Ishikawa (cell line): ENCODE data around the gene WBP11.

Experiments
- CEBPB ChIP-seq: IDR thresholded peaks from 2 replicates; pipeline ENCODE4 v1.6.1; 2012
- CREB1 ChIP-seq: IDR thresholded peaks from 2 replicates; pipeline ENCODE4 v1.6.1; 2012; ENCODE audit warnings: low read depth
- EGR1 ChIP-seq: IDR thresholded peaks from 2 replicates; pipeline ENCODE4 v1.6.1; 2012
- EP300 ChIP-seq: IDR thresholded peaks from 2 replicates; pipeline ENCODE4 v1.6.1; 2012; ENCODE audit warnings: borderline replicate concordance
- FOXM1 ChIP-seq: IDR thresholded peaks from 2 replicates; pipeline ENCODE4 v1.6.1; 2012; ENCODE audit warnings: low read depth, borderline replicate concordance
- NFIC ChIP-seq: IDR thresholded peaks from 2 replicates; pipeline ENCODE4 v1.6.1; 2012
- RAD21 ChIP-seq: IDR thresholded peaks from 2 replicates; pipeline ENCODE4 v1.6.1; 2012; ENCODE audit warnings: low read depth
- TAF1 ChIP-seq: IDR thresholded peaks from 2 replicates; pipeline ENCODE4 v1.6.1; 2012; ENCODE audit warnings: low read depth, mild to moderate bottlenecking
- TCF12 ChIP-seq: IDR thresholded peaks from 2 replicates; pipeline ENCODE4 v1.6.1; 2012; ENCODE audit warnings: low read depth
- TEAD4 ChIP-seq: IDR thresholded peaks from 2 replicates; pipeline ENCODE4 v1.6.1; 2012
- YY1 ChIP-seq: IDR thresholded peaks from 2 replicates; pipeline ENCODE4 v1.6.1; 2012; ENCODE audit warnings: low read depth
- ZBTB7A ChIP-seq: IDR thresholded peaks from 2 replicates; pipeline ENCODE4 v1.6.1; 2012; ENCODE audit warnings: low read depth
- TF ChIP-seq, protein P1 (sequence below): IDR thresholded peaks from 2 replicates; pipeline ENCODE4 v1.6.1; 2012
- TF ChIP-seq, protein P2 (sequence below): IDR thresholded peaks from 2 replicates; pipeline ENCODE4 v1.6.1; 2012
- TF ChIP-seq, protein P3 (sequence below): IDR thresholded peaks from 2 replicates; pipeline ENCODE4 v1.6.1; 2012; ENCODE audit warnings: low read depth, mild to moderate bottlenecking

WBP11 gene

GRCh38 chr12:14803011-14803829, at the start of gene WBP11, which contains the start of gene C12orf60:
Gene WBP11, minus strand, starts transcription at chr12:14803478. Its CDS starts 2,095 bp downstream, at chr12:14801383.
Gene C12orf60, plus strand, starts transcription at chr12:14803670. Its CDS starts 19,266 bp downstream, at chr12:14822936.
- TF ChIP-seq EGR1 (no peak), TCF12 (peak; percentile 7; the same call in 1 of the 2 replicates), TAF1 (peak; percentile 95), FOXM1 (no peak; the same call in 1 of the 2 replicates), YY1 (peak; percentile 95), ZBTB7A (no peak), NFIC (no peak), CREB1 (peak; percentile 89), TEAD4 (peak; percentile 90)
- TF ChIP-seq, protein P1, sequence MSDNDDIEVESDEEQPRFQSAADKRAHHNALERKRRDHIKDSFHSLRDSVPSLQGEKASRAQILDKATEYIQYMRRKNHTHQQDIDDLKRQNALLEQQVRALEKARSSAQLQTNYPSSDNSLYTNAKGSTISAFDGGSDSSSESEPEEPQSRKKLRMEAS, result peak; percentile 85

DNA sequence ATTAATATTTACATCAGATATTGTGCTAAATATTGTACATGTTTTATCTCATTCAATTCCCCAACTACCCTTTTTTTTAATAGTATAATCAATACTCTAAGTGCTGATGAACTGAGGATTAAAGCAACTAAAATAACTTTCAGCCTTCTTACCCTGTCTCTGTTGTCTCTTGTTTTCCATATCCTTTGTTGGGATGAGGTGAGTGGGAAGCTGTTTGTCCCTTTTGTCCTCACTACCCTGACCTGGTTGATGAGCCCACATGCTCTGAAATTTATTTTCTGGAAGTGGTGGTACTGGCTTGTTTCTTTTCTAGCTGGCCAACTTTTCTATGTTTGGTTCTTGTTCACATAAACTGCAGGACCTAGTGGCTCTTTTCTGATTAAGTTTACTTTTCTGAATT, 49.6 kb upstream of the WBP11 start:
- no peak for TF ChIP-seq CEBPB
- no peak for TF ChIP-seq EP300

DNA sequence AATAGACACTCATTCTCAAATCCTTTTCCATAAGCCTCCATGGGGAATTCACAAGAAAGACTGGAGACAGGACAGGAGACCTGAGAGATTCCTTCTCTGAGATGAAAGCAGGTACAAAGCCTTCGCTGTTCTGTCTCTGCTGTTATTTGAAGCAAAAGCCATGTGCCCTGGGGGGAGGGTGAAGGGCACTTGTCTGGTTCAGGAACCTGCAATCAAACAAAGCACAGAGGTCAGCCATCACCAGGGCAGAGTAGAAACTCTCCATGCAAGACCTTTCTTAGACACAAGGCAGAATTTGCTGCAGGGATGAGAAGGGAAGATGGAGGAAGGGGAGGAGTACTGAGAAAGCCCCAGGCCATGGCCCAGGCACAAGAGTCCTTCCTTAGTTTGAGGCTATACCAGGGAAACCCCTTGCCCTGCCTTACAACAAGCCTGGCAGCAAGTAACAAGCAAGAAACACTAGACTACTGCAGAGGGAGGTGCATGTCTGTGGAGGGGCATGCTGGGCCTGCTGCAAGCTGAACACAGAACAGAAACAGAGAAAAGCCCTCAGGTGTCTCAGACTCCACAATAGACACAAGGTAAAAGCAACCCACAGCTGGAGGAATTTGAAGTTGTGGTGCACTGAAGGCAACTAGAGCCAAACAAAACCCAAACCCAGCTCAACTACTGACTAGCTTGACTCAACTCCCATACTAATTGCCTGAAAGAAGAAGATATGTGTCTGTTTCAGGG, 47.8 kb upstream of the WBP11 start:
- TF ChIP-seq TAF1 (no peak), NFIC (no peak), YY1 (no peak), TEAD4 (no peak), TCF12 (no peak)
- TF ChIP-seq, protein P1, result no peak

- TF ChIP-seq, protein P2, sequence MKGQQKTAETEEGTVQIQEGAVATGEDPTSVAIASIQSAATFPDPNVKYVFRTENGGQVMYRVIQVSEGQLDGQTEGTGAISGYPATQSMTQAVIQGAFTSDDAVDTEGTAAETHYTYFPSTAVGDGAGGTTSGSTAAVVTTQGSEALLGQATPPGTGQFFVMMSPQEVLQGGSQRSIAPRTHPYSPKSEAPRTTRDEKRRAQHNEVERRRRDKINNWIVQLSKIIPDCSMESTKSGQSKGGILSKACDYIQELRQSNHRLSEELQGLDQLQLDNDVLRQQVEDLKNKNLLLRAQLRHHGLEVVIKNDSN, result no peak
- TF ChIP-seq EGR1 (no peak), CREB1 (no peak), CEBPB (no peak), ZBTB7A (no peak), YY1 (no peak), RAD21 (no peak), FOXM1 (no peak), NFIC (no peak), TEAD4 (no peak), EP300 (no peak), TCF12 (no peak), TAF1 (no peak)
- TF ChIP-seq, protein P1, result no peak
- TF ChIP-seq, protein P3, sequence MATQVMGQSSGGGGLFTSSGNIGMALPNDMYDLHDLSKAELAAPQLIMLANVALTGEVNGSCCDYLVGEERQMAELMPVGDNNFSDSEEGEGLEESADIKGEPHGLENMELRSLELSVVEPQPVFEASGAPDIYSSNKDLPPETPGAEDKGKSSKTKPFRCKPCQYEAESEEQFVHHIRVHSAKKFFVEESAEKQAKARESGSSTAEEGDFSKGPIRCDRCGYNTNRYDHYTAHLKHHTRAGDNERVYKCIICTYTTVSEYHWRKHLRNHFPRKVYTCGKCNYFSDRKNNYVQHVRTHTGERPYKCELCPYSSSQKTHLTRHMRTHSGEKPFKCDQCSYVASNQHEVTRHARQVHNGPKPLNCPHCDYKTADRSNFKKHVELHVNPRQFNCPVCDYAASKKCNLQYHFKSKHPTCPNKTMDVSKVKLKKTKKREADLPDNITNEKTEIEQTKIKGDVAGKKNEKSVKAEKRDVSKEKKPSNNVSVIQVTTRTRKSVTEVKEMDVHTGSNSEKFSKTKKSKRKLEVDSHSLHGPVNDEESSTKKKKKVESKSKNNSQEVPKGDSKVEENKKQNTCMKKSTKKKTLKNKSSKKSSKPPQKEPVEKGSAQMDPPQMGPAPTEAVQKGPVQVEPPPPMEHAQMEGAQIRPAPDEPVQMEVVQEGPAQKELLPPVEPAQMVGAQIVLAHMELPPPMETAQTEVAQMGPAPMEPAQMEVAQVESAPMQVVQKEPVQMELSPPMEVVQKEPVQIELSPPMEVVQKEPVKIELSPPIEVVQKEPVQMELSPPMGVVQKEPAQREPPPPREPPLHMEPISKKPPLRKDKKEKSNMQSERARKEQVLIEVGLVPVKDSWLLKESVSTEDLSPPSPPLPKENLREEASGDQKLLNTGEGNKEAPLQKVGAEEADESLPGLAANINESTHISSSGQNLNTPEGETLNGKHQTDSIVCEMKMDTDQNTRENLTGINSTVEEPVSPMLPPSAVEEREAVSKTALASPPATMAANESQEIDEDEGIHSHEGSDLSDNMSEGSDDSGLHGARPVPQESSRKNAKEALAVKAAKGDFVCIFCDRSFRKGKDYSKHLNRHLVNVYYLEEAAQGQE, result no peak
These were observed 46.4 kb upstream of the WBP11 start for GRCh38 chr12:14849661-14850060.

- TF ChIP-seq TCF12 (no peak), CEBPB (no peak), EP300 (no peak), CREB1 (no peak), EGR1 (no peak), RAD21 (no peak), YY1 (no peak), TAF1 (no peak)
- TF ChIP-seq, protein P2, result no peak
These were observed 43.8 kb upstream of the WBP11 start for GRCh38 chr12:14846876-14847580.

GRCh38 chr12:14846042-14846587, 42.8 kb upstream of the WBP11 start:
- no peak for TF ChIP-seq CEBPB
- TF ChIP-seq EGR1, result no peak
- no peak for TF ChIP-seq TCF12
- TF ChIP-seq TAF1, result no peak
- TF ChIP-seq, protein P1, result no peak
- TF ChIP-seq, protein P3, result no peak
